ENCODE results near the gene MEF2A.
A peak's percentile ranks its signal among the peaks of the same experiment; 100 is the strongest.

The MEF2A gene

DNA sequence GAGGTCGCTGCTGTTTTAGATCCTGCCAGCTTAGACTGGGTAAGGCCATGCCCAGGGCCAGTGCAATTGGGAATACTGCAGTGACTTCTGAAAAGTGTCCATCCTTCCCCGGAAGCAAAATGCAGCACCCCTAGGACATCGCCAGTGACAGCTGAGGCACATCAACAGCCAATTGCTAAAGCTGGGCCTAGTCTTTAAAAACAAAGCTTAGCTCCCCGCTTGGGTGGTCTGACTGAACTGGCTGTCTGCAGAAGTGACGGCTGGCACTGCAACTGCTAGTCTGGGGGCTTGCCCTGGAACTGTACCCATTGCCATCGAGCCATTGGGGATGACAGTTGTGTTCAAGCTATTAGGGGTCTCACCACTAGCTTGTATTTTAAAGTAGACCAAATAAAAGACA is 163.1 kb downstream of the MEF2A start:
- H3K36me3 ChIP-seq (replicated peaks; ENCODE audit: insufficient read depth, low read length) = no peaks in the 10 kb centered on the region
- H2AFZ ChIP-seq (ENCODE audit: low read length) = no peak overlapping the region
- H3K9me3 ChIP-seq (replicated peaks; ENCODE audit: insufficient read depth, low read length) = no peaks in the 10 kb centered on the region
- H3K27me3 ChIP-seq (replicated peaks; ENCODE audit: insufficient read depth, low read length) = no peaks in the 10 kb centered on the region
- peaks cover 7% of the 10 kb centered on the region; the same call in 1 of the 2 replicates for H3K4me1 ChIP-seq (ENCODE audit: low read length)
- no peak overlapping the region for H3K4me3 ChIP-seq (ENCODE audit: low read length)
- no peaks in the 10 kb centered on the region for H4K20me1 ChIP-seq (ENCODE audit: insufficient read depth, low read length)
- no peaks in the 10 kb centered on the region for H3K9me2 ChIP-seq (replicated peaks; ENCODE audit: insufficient read depth, low read length)
- 0 out of 2 replicates have a peak, but pooled peaks cover 3% of the 10 kb centered on the region for H3K79me2 ChIP-seq (ENCODE audit: low read length)
- no peak for DNase-seq
- 0 out of 2 replicates have a peak, but pooled peaks cover 3% of the 10 kb centered on the region for H3F3A ChIP-seq (ENCODE audit: insufficient read depth, low read length)
- TF ChIP-seq EZH2 (optimal IDR thresholded peaks at IDR 0.05; ENCODE audit: low read depth, low read length) = no peak
- TF ChIP-seq, protein P1, sequence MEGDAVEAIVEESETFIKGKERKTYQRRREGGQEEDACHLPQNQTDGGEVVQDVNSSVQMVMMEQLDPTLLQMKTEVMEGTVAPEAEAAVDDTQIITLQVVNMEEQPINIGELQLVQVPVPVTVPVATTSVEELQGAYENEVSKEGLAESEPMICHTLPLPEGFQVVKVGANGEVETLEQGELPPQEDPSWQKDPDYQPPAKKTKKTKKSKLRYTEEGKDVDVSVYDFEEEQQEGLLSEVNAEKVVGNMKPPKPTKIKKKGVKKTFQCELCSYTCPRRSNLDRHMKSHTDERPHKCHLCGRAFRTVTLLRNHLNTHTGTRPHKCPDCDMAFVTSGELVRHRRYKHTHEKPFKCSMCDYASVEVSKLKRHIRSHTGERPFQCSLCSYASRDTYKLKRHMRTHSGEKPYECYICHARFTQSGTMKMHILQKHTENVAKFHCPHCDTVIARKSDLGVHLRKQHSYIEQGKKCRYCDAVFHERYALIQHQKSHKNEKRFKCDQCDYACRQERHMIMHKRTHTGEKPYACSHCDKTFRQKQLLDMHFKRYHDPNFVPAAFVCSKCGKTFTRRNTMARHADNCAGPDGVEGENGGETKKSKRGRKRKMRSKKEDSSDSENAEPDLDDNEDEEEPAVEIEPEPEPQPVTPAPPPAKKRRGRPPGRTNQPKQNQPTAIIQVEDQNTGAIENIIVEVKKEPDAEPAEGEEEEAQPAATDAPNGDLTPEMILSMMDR (IDR thresholded peaks at IDR 0.05; ENCODE audit: low read length) = no peak
- no peak for TF ChIP-seq EZH2phosphoT487 (IDR thresholded peaks at IDR 0.05; ENCODE audit: low read length)
- no peak overlapping the region for H3K9ac ChIP-seq (ENCODE audit: low read length)
- no peak overlapping the region for H3K4me2 ChIP-seq (ENCODE audit: low read depth, low read length)
- no peak overlapping the region for H3K27ac ChIP-seq (ENCODE audit: low read length)

DNA sequence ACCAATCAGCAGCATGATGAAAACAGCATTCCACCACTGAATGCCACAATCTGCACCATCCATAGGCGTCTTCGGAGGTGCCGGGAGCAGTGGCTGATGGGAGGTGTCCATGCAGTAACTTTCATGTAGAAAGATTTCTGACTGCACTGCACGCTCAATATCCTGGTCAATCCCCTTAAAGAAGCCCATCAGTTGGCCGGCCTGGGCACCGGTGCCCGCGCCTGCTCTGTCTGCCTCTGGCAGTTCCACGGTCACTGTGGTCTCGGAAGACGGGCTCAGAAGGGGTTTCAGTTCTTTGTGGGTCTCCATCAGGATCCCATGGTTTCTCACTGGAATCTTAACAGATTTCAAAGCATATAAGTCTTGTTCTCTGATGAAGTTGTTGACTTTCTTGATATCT is 163.5 kb downstream of the MEF2A start:
- H3K4me3 ChIP-seq (ENCODE audit: low read length) = no peak overlapping the region
- H3K79me2 ChIP-seq (ENCODE audit: low read length) = 0 out of 2 replicates have a peak, but pooled peaks cover 3% of the 10 kb centered on the region
- H3K9ac ChIP-seq (ENCODE audit: low read length) = no peak overlapping the region
- H3F3A ChIP-seq (ENCODE audit: insufficient read depth, low read length) = peaks cover 3% of the 10 kb centered on the region; the same call in 1 of the 2 replicates
- no peaks in the 10 kb centered on the region for H3K36me3 ChIP-seq (replicated peaks; ENCODE audit: insufficient read depth, low read length)
- H3K9me2 ChIP-seq (replicated peaks; ENCODE audit: insufficient read depth, low read length) = no peaks in the 10 kb centered on the region
- no peak overlapping the region for H3K27ac ChIP-seq (ENCODE audit: low read length)
- H3K4me1 ChIP-seq (ENCODE audit: low read length) = peaks cover 7% of the 10 kb centered on the region; the same call in 1 of the 2 replicates
- TF ChIP-seq EZH2phosphoT487 (IDR thresholded peaks at IDR 0.05; ENCODE audit: low read length) (no peak), EZH2 (optimal IDR thresholded peaks at IDR 0.05; ENCODE audit: low read depth, low read length) (no peak)
- TF ChIP-seq, protein P1 (IDR thresholded peaks at IDR 0.05; ENCODE audit: low read length) = no peak
- no peaks in the 10 kb centered on the region for H3K9me3 ChIP-seq (replicated peaks; ENCODE audit: insufficient read depth, low read length)
- no peak for DNase-seq
- H2AFZ ChIP-seq (ENCODE audit: low read length) = no peak overlapping the region
- H4K20me1 ChIP-seq (ENCODE audit: insufficient read depth, low read length) = no peaks in the 10 kb centered on the region
- H3K27me3 ChIP-seq (replicated peaks; ENCODE audit: insufficient read depth, low read length) = no peaks in the 10 kb centered on the region
- no peak overlapping the region for H3K4me2 ChIP-seq (ENCODE audit: low read depth, low read length)

DNA sequence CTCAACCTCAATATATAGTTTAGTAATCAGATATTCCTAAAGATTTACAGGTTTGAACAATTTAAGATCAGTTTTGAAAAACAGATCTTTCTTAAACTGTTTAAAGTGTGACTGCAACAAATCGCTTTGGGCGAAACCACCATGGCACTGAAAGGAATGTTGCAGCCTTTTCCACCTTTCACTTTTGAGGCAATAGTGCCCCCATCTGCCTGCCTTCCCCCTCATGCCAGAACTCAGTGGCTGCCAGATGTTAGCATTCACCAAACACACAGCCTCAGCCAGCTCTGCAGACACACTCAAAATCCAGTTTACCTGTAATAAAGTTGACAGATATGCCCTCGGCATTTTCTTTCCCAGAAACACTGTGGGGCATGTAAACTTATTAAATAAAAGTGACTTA is 164.1 kb downstream of the MEF2A start:
- DNase-seq = peak; percentile 19
- peaks cover 7% of the 10 kb centered on the region; the same call in 1 of the 2 replicates for H3K4me1 ChIP-seq (ENCODE audit: low read length)
- no peaks in the 10 kb centered on the region for H3K9me3 ChIP-seq (replicated peaks; ENCODE audit: insufficient read depth, low read length)
- H3K36me3 ChIP-seq (replicated peaks; ENCODE audit: insufficient read depth, low read length) = no peaks in the 10 kb centered on the region
- H3K79me2 ChIP-seq (ENCODE audit: low read length) = 0 out of 2 replicates have a peak, but pooled peaks cover 3% of the 10 kb centered on the region
- H3K27ac ChIP-seq (ENCODE audit: low read length) = no peak overlapping the region
- no peak for TF ChIP-seq EZH2 (optimal IDR thresholded peaks at IDR 0.05; ENCODE audit: low read depth, low read length)
- TF ChIP-seq, protein P1 (IDR thresholded peaks at IDR 0.05; ENCODE audit: low read length) = peak; percentile 34; the same call in 1 of the 2 replicates
- H3F3A ChIP-seq (ENCODE audit: insufficient read depth, low read length) = peaks cover 8% of the 10 kb centered on the region; the same call in 1 of the 2 replicates
- H3K4me3 ChIP-seq (ENCODE audit: low read length) = no peak overlapping the region
- H3K9ac ChIP-seq (ENCODE audit: low read length) = no peak overlapping the region
- no peak overlapping the region for H2AFZ ChIP-seq (ENCODE audit: low read length)
- no peaks in the 10 kb centered on the region for H3K27me3 ChIP-seq (replicated peaks; ENCODE audit: insufficient read depth, low read length)
- no peaks in the 10 kb centered on the region for H3K9me2 ChIP-seq (replicated peaks; ENCODE audit: insufficient read depth, low read length)
- H4K20me1 ChIP-seq (ENCODE audit: insufficient read depth, low read length) = no peaks in the 10 kb centered on the region
- H3K4me2 ChIP-seq (ENCODE audit: low read depth, low read length) = no peak overlapping the region
